OCI-LY1 (cell line): ENCODE results near the gene HIRIP3.

ENCODE experiments used
- H2AFZ ChIP-seq: fragments of 200-600 bp; sonication (generic), shearing (Covaris generic); 2 replicates; pipeline ENCODE4 v1.6.0; 2014; ENCODE audit warnings: antibody characterized with exemption, mild to moderate bottlenecking, low read length
- H3F3A ChIP-seq: fragments of 200-600 bp; sonication (generic), shearing (Covaris generic); 2 replicates; pipeline ENCODE4 v1.6.0; 2014; ENCODE audit warnings: mild to moderate bottlenecking, antibody characterized with exemption, low read length, moderate library complexity; ENCODE audit not compliant: insufficient read depth
- H3K27ac ChIP-seq: fragments of 200-600 bp; sonication (generic); 2 replicates; pipeline ENCODE4 v1.5.1; 2014; ENCODE audit warnings: low read length, mixed run types, mild to moderate bottlenecking, low read depth; ENCODE audit not compliant: poor library complexity, severe bottlenecking
- H3K27me3 ChIP-seq: fragments of 200-600 bp; sonication (generic); 2 replicates; pipeline ENCODE4 v1.6.0; 2014; ENCODE audit warnings: antibody characterized with exemption, mild to moderate bottlenecking, low read length, moderate library complexity; ENCODE audit not compliant: insufficient read depth
- H3K36me3 ChIP-seq: fragments of 200-600 bp; sonication (generic); 2 replicates; pipeline ENCODE4 v1.6.1; 2014; ENCODE audit warnings: mild to moderate bottlenecking, antibody characterized with exemption, low read length, moderate library complexity, mixed read lengths; ENCODE audit not compliant: insufficient read depth
- H3K4me1 ChIP-seq: fragments of 200-600 bp; sonication (generic); 2 replicates; pipeline ENCODE4 v1.5.1; 2014; ENCODE audit warnings: mild to moderate bottlenecking, low read length, moderate library complexity; ENCODE audit not compliant: insufficient read depth, severe bottlenecking
- H3K4me2 ChIP-seq: fragments of 200-600 bp; sonication (generic), shearing (Covaris generic); 2 replicates; pipeline ENCODE4 v1.6.1; 2014; ENCODE audit warnings: low read length
- H3K4me3 ChIP-seq: fragments of 200-600 bp; sonication (generic); 2 replicates; pipeline ENCODE4 v1.5.1; 2014; ENCODE audit warnings: low read length, low read depth, mild to moderate bottlenecking, mixed read lengths; ENCODE audit not compliant: poor library complexity, severe bottlenecking
- H3K79me2 ChIP-seq: fragments of 200-600 bp; shearing (Covaris generic); 2 replicates; pipeline ENCODE4 v1.6.1; 2016; ENCODE audit warnings: mixed run types, low read length, mixed read lengths; ENCODE audit not compliant: insufficient read depth
- H3K9ac ChIP-seq: fragments of 200-600 bp; sonication (generic), shearing (Covaris generic); 2 replicates; pipeline ENCODE4 v1.6.1; 2014; ENCODE audit warnings: mild to moderate bottlenecking, low read length, mixed read lengths
- H3K9me2 ChIP-seq: fragments of 200-600 bp; sonication (generic), shearing (Covaris generic); 2 replicates; pipeline ENCODE4 v1.6.1; 2014; ENCODE audit warnings: low read depth, mild to moderate bottlenecking, low read length, mixed read lengths
- H3K9me3 ChIP-seq: fragments of 200-600 bp; shearing (Covaris generic); 2 replicates; pipeline ENCODE4 v1.6.1; 2014; ENCODE audit warnings: low read length, mixed read lengths
- H4K20me1 ChIP-seq: fragments of 200-600 bp; sonication (generic), shearing (Covaris generic); 2 replicates; pipeline ENCODE4 v1.6.0; 2016; ENCODE audit warnings: mild to moderate bottlenecking, low read length; ENCODE audit not compliant: insufficient read depth
- CTCF ChIP-seq: fragments of 200-600 bp; sonication (generic), shearing (Covaris generic); IDR thresholded peaks from 2 replicates; pipeline ENCODE4 v1.5.1; 2017; ENCODE audit warnings: mild to moderate bottlenecking, antibody characterized with exemption, low read length, moderate library complexity, mixed read lengths
- EZH2 ChIP-seq: fragments of 200-600 bp; sonication (generic), shearing (Covaris generic); IDR thresholded peaks from 2 replicates; pipeline ENCODE4 v1.8.0; 2017; ENCODE audit warnings: borderline replicate concordance, mixed run types, mild to moderate bottlenecking, antibody characterized with exemption, low read length, moderate library complexity, mixed read lengths

Gene HIRIP3

GRCh38 chr16:29973384-29974246, 21.8 kb downstream of the HIRIP3 start, which contains the start of gene TAOK2:
TSS of gene TAOK2 (plus strand) at chr16:29973868. CDS start at chr16:29977773, 3,905 bp downstream.
- Histone ChIP-seq H3K36me3 (peaks cover 20% of the 10 kb centered on the region), H2AFZ (no peak within 1 kb of the TSS), H4K20me1 (no peaks in the 10 kb centered on the region), H3K9ac (peak within 1 kb of the TSS; percentile 95), H3F3A (no peaks in the 10 kb centered on the region; the same call in 1 of the 2 replicates), H3K79me2 (peaks cover 11% of the 10 kb centered on the region), H3K9me2 (no peaks in the 10 kb centered on the region), H3K4me3 (peak within 1 kb of the TSS; percentile 85), H3K9me3 (no peaks in the 10 kb centered on the region), H3K27ac (peak within 1 kb of the TSS; percentile 46), H3K4me2 (peak within 1 kb of the TSS; percentile 93), H3K27me3 (no peaks in the 10 kb centered on the region), H3K4me1 (peaks cover 25% of the 10 kb centered on the region)
- TF ChIP-seq CTCF: no peak
- TF ChIP-seq EZH2: no peak

- Histone ChIP-seq H3K79me2 (peaks cover 11% of the 10 kb centered on the region), H2AFZ (no peak overlapping the region), H3K9me2 (no peaks in the 10 kb centered on the region), H3K9ac (no peak overlapping the region), H3K4me1 (peaks cover 25% of the 10 kb centered on the region), H3K27ac (peak overlapping the region; percentile 8), H3F3A (no peaks in the 10 kb centered on the region; the same call in 1 of the 2 replicates), H3K27me3 (no peaks in the 10 kb centered on the region), H3K4me2 (no peak overlapping the region), H4K20me1 (no peaks in the 10 kb centered on the region), H3K4me3 (no peak overlapping the region), H3K36me3 (peaks cover 20% of the 10 kb centered on the region), H3K9me3 (no peaks in the 10 kb centered on the region)
- TF ChIP-seq EZH2 (no peak), CTCF (no peak)
Observed at GRCh38 chr16:29972992-29973383, 22.4 kb downstream of the HIRIP3 start.

GRCh38 chr16:29972500-29972899, 22.9 kb downstream of the HIRIP3 start:
- TF ChIP-seq EZH2: no peak
- no peak for TF ChIP-seq CTCF
- peaks cover 11% of the 10 kb centered on the region for H3K79me2 ChIP-seq

More at GRCh38 chr16:29972500-29972899, 22.9 kb downstream of the HIRIP3 start:
- Histone ChIP-seq H3K4me2 (no peak overlapping the region), H3K9me2 (no peaks in the 10 kb centered on the region), H3K4me3 (no peak overlapping the region), H3K27me3 (no peaks in the 10 kb centered on the region), H3K9ac (no peak overlapping the region), H4K20me1 (no peaks in the 10 kb centered on the region), H3K4me1 (peaks cover 25% of the 10 kb centered on the region), H3K27ac (no peak overlapping the region), H3F3A (no peaks in the 10 kb centered on the region; the same call in 1 of the 2 replicates), H3K9me3 (no peaks in the 10 kb centered on the region), H3K36me3 (peaks cover 19% of the 10 kb centered on the region), H2AFZ (no peak overlapping the region)
